ENCODE measurements around the gene RBM27.
"Not testable (repeated sequence)": the region's sequence is repeated elsewhere in the genome, so short reads cannot be mapped to it uniquely, and the experiment has no call there.

RBM27 gene, protein sequence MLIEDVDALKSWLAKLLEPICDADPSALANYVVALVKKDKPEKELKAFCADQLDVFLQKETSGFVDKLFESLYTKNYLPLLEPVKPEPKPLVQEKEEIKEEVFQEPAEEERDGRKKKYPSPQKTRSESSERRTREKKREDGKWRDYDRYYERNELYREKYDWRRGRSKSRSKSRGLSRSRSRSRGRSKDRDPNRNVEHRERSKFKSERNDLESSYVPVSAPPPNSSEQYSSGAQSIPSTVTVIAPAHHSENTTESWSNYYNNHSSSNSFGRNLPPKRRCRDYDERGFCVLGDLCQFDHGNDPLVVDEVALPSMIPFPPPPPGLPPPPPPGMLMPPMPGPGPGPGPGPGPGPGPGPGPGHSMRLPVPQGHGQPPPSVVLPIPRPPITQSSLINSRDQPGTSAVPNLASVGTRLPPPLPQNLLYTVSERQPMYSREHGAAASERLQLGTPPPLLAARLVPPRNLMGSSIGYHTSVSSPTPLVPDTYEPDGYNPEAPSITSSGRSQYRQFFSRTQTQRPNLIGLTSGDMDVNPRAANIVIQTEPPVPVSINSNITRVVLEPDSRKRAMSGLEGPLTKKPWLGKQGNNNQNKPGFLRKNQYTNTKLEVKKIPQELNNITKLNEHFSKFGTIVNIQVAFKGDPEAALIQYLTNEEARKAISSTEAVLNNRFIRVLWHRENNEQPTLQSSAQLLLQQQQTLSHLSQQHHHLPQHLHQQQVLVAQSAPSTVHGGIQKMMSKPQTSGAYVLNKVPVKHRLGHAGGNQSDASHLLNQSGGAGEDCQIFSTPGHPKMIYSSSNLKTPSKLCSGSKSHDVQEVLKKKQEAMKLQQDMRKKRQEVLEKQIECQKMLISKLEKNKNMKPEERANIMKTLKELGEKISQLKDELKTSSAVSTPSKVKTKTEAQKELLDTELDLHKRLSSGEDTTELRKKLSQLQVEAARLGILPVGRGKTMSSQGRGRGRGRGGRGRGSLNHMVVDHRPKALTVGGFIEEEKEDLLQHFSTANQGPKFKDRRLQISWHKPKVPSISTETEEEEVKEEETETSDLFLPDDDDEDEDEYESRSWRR

GRCh38 chr5:146203011-146203871, at the start of gene RBM27:
RBM27 (plus strand) TSS chr5:146203605; CDS start chr5:146203766, 161 bp downstream.
- H3K4me3 ChIP-seq (ENCODE audit: low read length), result peak within 1 kb of the TSS; percentile 94
- TF ChIP-seq CTCF (conservative IDR thresholded peaks at IDR 0.05; ENCODE audit: low read depth, low read length), result no peak
- peak; percentile 98 for DNase-seq (ENCODE audit: low read depth)

- DNase-seq (ENCODE audit: low read depth), result no peak
- TF ChIP-seq CTCF (conservative IDR thresholded peaks at IDR 0.05; ENCODE audit: low read depth, low read length), result no peak
- no peak overlapping the region for H3K4me3 ChIP-seq (ENCODE audit: low read length)
Measured at GRCh38 chr5:146158255-146158654, 45.1 kb upstream of the RBM27 start.

DNA sequence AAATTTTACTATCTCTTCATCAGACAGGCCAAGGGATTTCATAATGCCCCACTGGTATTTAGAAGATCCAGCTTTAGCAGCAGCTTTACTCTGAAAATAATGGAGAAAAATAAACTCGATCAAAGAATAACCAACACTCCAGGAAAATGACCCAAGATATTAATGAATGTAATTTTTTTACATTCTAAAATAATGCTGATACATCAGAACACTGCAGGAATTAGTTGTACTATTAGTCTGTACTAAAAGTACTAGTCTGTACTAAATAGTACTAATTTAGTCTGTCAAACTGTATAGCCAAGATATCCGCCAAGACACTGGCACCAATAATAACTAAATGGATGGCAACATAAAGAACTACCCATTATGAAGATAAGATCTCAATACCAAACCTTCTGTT, 39.0 kb upstream of the RBM27 start:
- TF ChIP-seq CTCF (conservative IDR thresholded peaks at IDR 0.05; ENCODE audit: low read depth, low read length), result no peak
- DNase-seq (ENCODE audit: low read depth), result no peak
- no peak overlapping the region for H3K4me3 ChIP-seq (ENCODE audit: low read length)

- no peak for TF ChIP-seq CTCF (conservative IDR thresholded peaks at IDR 0.05; ENCODE audit: low read depth, low read length)
- H3K4me3 ChIP-seq (ENCODE audit: low read length), result no peak overlapping the region
- no peak for DNase-seq (ENCODE audit: low read depth)
Measured at GRCh38 chr5:146165460-146165859, 37.9 kb upstream of the RBM27 start.

- no peak for TF ChIP-seq CTCF (conservative IDR thresholded peaks at IDR 0.05; ENCODE audit: low read depth, low read length)
- no peak overlapping the region for H3K4me3 ChIP-seq (ENCODE audit: low read length)
- DNase-seq (ENCODE audit: low read depth), result no peak
Measured at GRCh38 chr5:146165903-146166302, 37.5 kb upstream of the RBM27 start.

GRCh38 chr5:146169076-146169475, 34.3 kb upstream of the RBM27 start:
- no peak for DNase-seq (ENCODE audit: low read depth)
- TF ChIP-seq CTCF (conservative IDR thresholded peaks at IDR 0.05; ENCODE audit: low read depth, low read length), result no peak
- no peak overlapping the region for H3K4me3 ChIP-seq (ENCODE audit: low read length)

DNA sequence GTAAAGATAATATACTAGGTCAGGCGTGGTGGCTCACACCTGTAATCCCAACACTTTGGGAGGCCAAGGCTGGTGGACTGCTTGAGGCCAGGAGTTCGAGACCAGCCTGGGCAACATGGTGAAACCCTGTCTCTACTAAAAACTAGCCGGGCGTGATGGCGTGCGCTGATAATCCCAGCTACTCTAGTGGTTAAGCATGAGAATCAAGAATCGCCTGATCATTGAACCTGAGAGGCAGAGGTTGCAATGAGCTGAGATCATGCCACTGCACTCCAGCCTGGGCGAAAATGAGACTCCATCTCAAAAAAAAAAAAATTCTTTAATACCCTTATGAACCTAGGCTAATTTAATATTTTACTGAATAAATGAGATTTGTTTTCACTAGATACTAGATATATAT, 30.4 kb upstream of the RBM27 start:
- not testable (repeated sequence) for H3K4me3 ChIP-seq (ENCODE audit: low read length); DNase-seq (ENCODE audit: low read depth)
